HepG2 (cell line): Measurements from ENCODE around the gene C1S. TPM values are rescaled to one million over a fixed set of nuclear protein-coding genes. Genes with fewer than 3 reads are reported as not detected.

ENCODE experiments used
- IRF1 ChIP-seq: sonication (generic); formaldehyde crosslinking; IDR thresholded peaks from 2 replicates; pipeline ENCODE4 v1.4.0; 2020; ENCODE audit warnings: low read depth, mild to moderate bottlenecking, missing genetic modification reagents
- NFIC ChIP-seq: IDR thresholded peaks from 2 replicates; pipeline ENCODE4 v1.6.1; 2012; ENCODE audit warnings: mild to moderate bottlenecking, low read length, inconsistent platforms
- REL ChIP-seq: sonication (generic); formaldehyde crosslinking; conservative IDR thresholded peaks from 2 replicates; pipeline ENCODE4 v1.8.0; 2022; ENCODE audit warnings: mild to moderate bottlenecking, missing genetic modification reagents, moderate library complexity
- SAP130 ChIP-seq: IDR thresholded peaks from 2 replicates; pipeline ENCODE4 v1.6.1; 2016; ENCODE audit warnings: low read depth
- ZFP82 ChIP-seq: sonication (generic); formaldehyde crosslinking; IDR thresholded peaks from 2 replicates; pipeline ENCODE4 v1.5.1; 2020; ENCODE audit warnings: mild to moderate bottlenecking, missing genetic modification reagents, borderline replicate concordance
- ZNF670 ChIP-seq: sonication (generic); formaldehyde crosslinking; IDR thresholded peaks from 2 replicates; pipeline ENCODE4 v1.8.0; 2022; ENCODE audit warnings: mild to moderate bottlenecking, missing genetic modification reagents, borderline replicate concordance
- ZNF691 ChIP-seq: sonication (generic); formaldehyde crosslinking; IDR thresholded peaks from 2 replicates; pipeline ENCODE4 v1.4.0; 2020; ENCODE audit warnings: missing genetic modification reagents, low read depth, mild to moderate bottlenecking, borderline replicate concordance
- ZNF75D ChIP-seq: sonication (generic); formaldehyde crosslinking; IDR thresholded peaks from 2 replicates; pipeline ENCODE4 v1.8.1; 2023; ENCODE audit warnings: missing genetic modification reagents, mild to moderate bottlenecking, borderline replicate concordance
- polyA plus RNA-seq, 8 experiments: library from polyadenylated mRNA; depleted of rRNA in 3 of 8; stranded (reverse) in 7 of 8; unstranded in 1 of 8; fragments of >200 nt; fragmentation: Illumina TruSeq in 4 of 8; extraction: Trizol in 4 of 8; gene quantifications; 2 replicates each; pipeline versions ENCODE4 v1.2.1 to v1.2.3, GENCODE V29; 2011 to 2016; ENCODE audit warnings: low read depth in 4 of 8, missing spikeins in 1 of 8, mixed read lengths in 1 of 8; ENCODE audit not compliant: insufficient read depth in 1 of 8
- total RNA-seq, 5 experiments: library from RNA; depleted of rRNA; stranded (reverse); fragments of >200 nt; fragmentation: Illumina TruSeq; extraction: Trizol; gene quantifications; 2 replicates each; pipeline ENCODE4 v1.2.3, GENCODE V29; 2016; ENCODE audit warnings: low read depth in 1 of 5
- TF ChIP-seq, protein P1 (sequence below): sonication (generic); formaldehyde crosslinking; IDR thresholded peaks from 2 replicates; pipeline ENCODE4; 2020; ENCODE audit warnings: missing genetic modification reagents, mild to moderate bottlenecking, borderline replicate concordance

The C1S gene
- total and polyA plus RNA-seq, 2 of the 13 experiments (the other 11 are each of a cell fraction or from before 2014, with no cell fraction given), result 14.5 to 18.2 TPM

GRCh38 chr12:7107636-7108002 is 47.1 kb downstream of the C1S start (continued):
- TF ChIP-seq, protein P1, sequence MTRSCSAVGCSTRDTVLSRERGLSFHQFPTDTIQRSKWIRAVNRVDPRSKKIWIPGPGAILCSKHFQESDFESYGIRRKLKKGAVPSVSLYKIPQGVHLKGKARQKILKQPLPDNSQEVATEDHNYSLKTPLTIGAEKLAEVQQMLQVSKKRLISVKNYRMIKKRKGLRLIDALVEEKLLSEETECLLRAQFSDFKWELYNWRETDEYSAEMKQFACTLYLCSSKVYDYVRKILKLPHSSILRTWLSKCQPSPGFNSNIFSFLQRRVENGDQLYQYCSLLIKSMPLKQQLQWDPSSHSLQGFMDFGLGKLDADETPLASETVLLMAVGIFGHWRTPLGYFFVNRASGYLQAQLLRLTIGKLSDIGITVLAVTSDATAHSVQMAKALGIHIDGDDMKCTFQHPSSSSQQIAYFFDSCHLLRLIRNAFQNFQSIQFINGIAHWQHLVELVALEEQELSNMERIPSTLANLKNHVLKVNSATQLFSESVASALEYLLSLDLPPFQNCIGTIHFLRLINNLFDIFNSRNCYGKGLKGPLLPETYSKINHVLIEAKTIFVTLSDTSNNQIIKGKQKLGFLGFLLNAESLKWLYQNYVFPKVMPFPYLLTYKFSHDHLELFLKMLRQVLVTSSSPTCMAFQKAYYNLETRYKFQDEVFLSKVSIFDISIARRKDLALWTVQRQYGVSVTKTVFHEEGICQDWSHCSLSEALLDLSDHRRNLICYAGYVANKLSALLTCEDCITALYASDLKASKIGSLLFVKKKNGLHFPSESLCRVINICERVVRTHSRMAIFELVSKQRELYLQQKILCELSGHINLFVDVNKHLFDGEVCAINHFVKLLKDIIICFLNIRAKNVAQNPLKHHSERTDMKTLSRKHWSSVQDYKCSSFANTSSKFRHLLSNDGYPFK (CRISPR knock-in tag), result no peak
- TF ChIP-seq ZNF75D (no peak), SAP130 (CRISPR knock-in tag) (no peak), ZNF670 (0 out of 2 replicates have a peak, but pooled peaks have one; percentile 6), ZFP82 (CRISPR knock-in tag) (no peak), NFIC (no peak), ZNF691 (no peak), IRF1 (CRISPR knock-in tag) (no peak), REL (CRISPR knock-in tag) (no peak)
